SK-N-MC (cell line): Measurements from ENCODE around the gene HK3.

Experiments used
- EZH2 ChIP-seq: fragments of 200-600 bp; sonication (generic); IDR thresholded peaks from one replicate; pipeline ENCODE4 v1.6.1; 2017; ENCODE audit warnings: antibody characterized with exemption
- POLR2AphosphoS5 ChIP-seq: IDR thresholded peaks from 2 replicates; pipeline ENCODE4 v1.6.1; 2012; ENCODE audit warnings: mild to moderate bottlenecking, low read depth, low read length, borderline replicate concordance

- TF ChIP-seq EZH2 (no peak), POLR2AphosphoS5 (no peak)
Observed at GRCh38 chr5:176921714-176922113, 22.6 kb upstream of the HK3 start.
